Fibroblast of skin of left quadriceps (primary cell): ENCODE measurements around the gene WDFY4.

ENCODE experiments used
- DNase-seq, 2 experiments: peaks; one replicate each; pipeline ENCODE4 v3.0.0-alpha.2; 2013; ENCODE audit warnings: low read depth in 2 of 2

Gene WDFY4

GRCh38 chr10:48791267-48791928, 106.7 kb downstream of the WDFY4 start:
- no peak for DNase-seq

- no peak for DNase-seq
Measured at GRCh38 chr10:48792121-48792520, 107.4 kb downstream of the WDFY4 start.

- DNase-seq = peak; percentile 32 to 33
Measured at GRCh38 chr10:48792687-48793096, 108.0 kb downstream of the WDFY4 start.

- no peak for DNase-seq
Measured at GRCh38 chr10:48794074-48794473, 109.4 kb downstream of the WDFY4 start.

- no peak for DNase-seq
Measured at GRCh38 chr10:48796713-48797245, 112.1 kb downstream of the WDFY4 start.

GRCh38 chr10:48797830-48798229, 113.2 kb downstream of the WDFY4 start:
- no peak for DNase-seq

- no peak for DNase-seq
Measured at GRCh38 chr10:48798481-48799254, 114.0 kb downstream of the WDFY4 start.

GRCh38 chr10:48799341-48800006, 114.8 kb downstream of the WDFY4 start:
- no peak for DNase-seq

GRCh38 chr10:48800007-48800675, 115.5 kb downstream of the WDFY4 start:
- DNase-seq = no peak

- no peak for DNase-seq
Measured at GRCh38 chr10:48801001-48801421, 116.3 kb downstream of the WDFY4 start.

GRCh38 chr10:48802611-48803071, 118.0 kb downstream of the WDFY4 start:
- no peak for DNase-seq

- DNase-seq = no peak
Measured at GRCh38 chr10:48803801-48804584, 119.3 kb downstream of the WDFY4 start.

GRCh38 chr10:48804740-48805182, 120.1 kb downstream of the WDFY4 start:
- DNase-seq = no peak

- no peak for DNase-seq
Measured at GRCh38 chr10:48805411-48805810, 120.7 kb downstream of the WDFY4 start.

- no peak for DNase-seq
Measured at GRCh38 chr10:48805848-48806247, 121.2 kb downstream of the WDFY4 start.

GRCh38 chr10:48806342-48806741, 121.7 kb downstream of the WDFY4 start:
- no peak for DNase-seq

- no peak for DNase-seq
Measured at GRCh38 chr10:48807791-48808470, 123.3 kb downstream of the WDFY4 start.

GRCh38 chr10:48809261-48809660, 124.6 kb downstream of the WDFY4 start:
- DNase-seq = no peak

GRCh38 chr10:48811461-48811860, 126.8 kb downstream of the WDFY4 start:
- DNase-seq = no peak

- no peak for DNase-seq
Measured at GRCh38 chr10:48811917-48812316, 127.2 kb downstream of the WDFY4 start.
